ENCODE data around the gene ZBTB38.

- TF ChIP-seq POLR2AphosphoS5 (IDR thresholded peaks at IDR 0.05) = no peak
- no peak for TF ChIP-seq EP300 (conservative IDR thresholded peaks at IDR 0.05; ENCODE audit: poor library complexity, severe bottlenecking)
- TF ChIP-seq, protein P1, sequence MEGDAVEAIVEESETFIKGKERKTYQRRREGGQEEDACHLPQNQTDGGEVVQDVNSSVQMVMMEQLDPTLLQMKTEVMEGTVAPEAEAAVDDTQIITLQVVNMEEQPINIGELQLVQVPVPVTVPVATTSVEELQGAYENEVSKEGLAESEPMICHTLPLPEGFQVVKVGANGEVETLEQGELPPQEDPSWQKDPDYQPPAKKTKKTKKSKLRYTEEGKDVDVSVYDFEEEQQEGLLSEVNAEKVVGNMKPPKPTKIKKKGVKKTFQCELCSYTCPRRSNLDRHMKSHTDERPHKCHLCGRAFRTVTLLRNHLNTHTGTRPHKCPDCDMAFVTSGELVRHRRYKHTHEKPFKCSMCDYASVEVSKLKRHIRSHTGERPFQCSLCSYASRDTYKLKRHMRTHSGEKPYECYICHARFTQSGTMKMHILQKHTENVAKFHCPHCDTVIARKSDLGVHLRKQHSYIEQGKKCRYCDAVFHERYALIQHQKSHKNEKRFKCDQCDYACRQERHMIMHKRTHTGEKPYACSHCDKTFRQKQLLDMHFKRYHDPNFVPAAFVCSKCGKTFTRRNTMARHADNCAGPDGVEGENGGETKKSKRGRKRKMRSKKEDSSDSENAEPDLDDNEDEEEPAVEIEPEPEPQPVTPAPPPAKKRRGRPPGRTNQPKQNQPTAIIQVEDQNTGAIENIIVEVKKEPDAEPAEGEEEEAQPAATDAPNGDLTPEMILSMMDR (IDR thresholded peaks at IDR 0.05; ENCODE audit: poor library complexity, severe bottlenecking) = no peak
- TF ChIP-seq EZH2 (IDR thresholded peaks at IDR 0.05; ENCODE audit: borderline replicate concordance, insufficient read depth, low read length, poor library complexity, severe bottlenecking) = no peak
- TF ChIP-seq RAD21 (conservative IDR thresholded peaks at IDR 0.05) = no peak
- no peak for TF ChIP-seq TAF1 (IDR thresholded peaks at IDR 0.05; ENCODE audit: low read depth)
- no peak for TF ChIP-seq REST (IDR thresholded peaks at IDR 0.05; ENCODE audit: borderline replicate concordance)
Measured at GRCh38 chr3:141337991-141338390, 30.3 kb upstream of the ZBTB38 start.

Measured in neural cell (in vitro differentiated cells).